SK-N-SH (cell line): ENCODE data around the gene MACROD2.

ENCODE experiments used
- CHD2 ChIP-seq: fragments of 150-350 bp; IDR thresholded peaks from 2 replicates; pipeline ENCODE4 v1.6.1; 2018; ENCODE audit warnings: low read length; ENCODE audit not compliant: partially characterized antibody
- CTCF ChIP-seq: fragments of 200-600 bp; sonication (generic); IDR thresholded peaks from 2 replicates; pipeline ENCODE4 v1.6.1; 2017; ENCODE audit warnings: antibody characterized with exemption, mild to moderate bottlenecking, moderate library complexity
- ELF1 ChIP-seq: IDR thresholded peaks from 2 replicates; pipeline ENCODE4 v1.4.0; 2012
- EP300 ChIP-seq, 2 experiments: IDR thresholded peaks; 2 replicates each; pipeline versions ENCODE4 v1.4.0 to v1.6.1; 2012; ENCODE audit warnings: borderline replicate concordance in 1 of 2, low read depth in 1 of 2, low read length in 1 of 2
- EZH2phosphoT487 ChIP-seq: fragments of 200-600 bp; sonication (generic); IDR thresholded peaks from 2 replicates; pipeline ENCODE4 v1.6.1; 2017; ENCODE audit warnings: low read depth, mixed run types, mild to moderate bottlenecking, antibody characterized with exemption, moderate library complexity, borderline replicate concordance
- GATA2 ChIP-seq: sonication (generic); formaldehyde crosslinking; IDR thresholded peaks from 2 replicates; pipeline ENCODE4 v1.5.0; 2020; ENCODE audit warnings: mild to moderate bottlenecking, missing genetic modification reagents
- POLR2AphosphoS5 ChIP-seq: IDR thresholded peaks from 2 replicates; pipeline ENCODE4 v1.6.1; 2012; ENCODE audit warnings: low read depth, low read length
- RAD21 ChIP-seq: IDR thresholded peaks from 2 replicates; pipeline ENCODE4 v1.6.1; 2012; ENCODE audit warnings: mild to moderate bottlenecking, low read length
- RCOR1 ChIP-seq: fragments of 150-350 bp; IDR thresholded peaks from 2 replicates; pipeline ENCODE4 v1.6.1; 2017; ENCODE audit warnings: antibody characterized with exemption, low read length
- TAF1 ChIP-seq: IDR thresholded peaks from 2 replicates; pipeline ENCODE4 v1.6.1; 2012; ENCODE audit warnings: low read depth, mild to moderate bottlenecking, low read length, moderate library complexity, borderline replicate concordance
- TEAD4 ChIP-seq: IDR thresholded peaks from 2 replicates; pipeline ENCODE4 v1.4.0; 2012; ENCODE audit warnings: mild to moderate bottlenecking, borderline replicate concordance; ENCODE audit not compliant: insufficient read depth

GRCh38 chr20:15792855-15793254 is 1797.5 kb downstream of the MACROD2 start:
- TF ChIP-seq ELF1, result no peak
- TF ChIP-seq CTCF, result no peak
- TF ChIP-seq RAD21, result no peak
- no peak for TF ChIP-seq TAF1
- no peak for TF ChIP-seq GATA2
- TF ChIP-seq EP300 (IDR thresholded peaks at IDR 0.05; ENCODE audit: borderline replicate concordance in 1 of 2, low read depth in 1 of 2, low read length in 1 of 2), result no peak
- no peak for TF ChIP-seq RCOR1
- no peak for TF ChIP-seq TEAD4
- TF ChIP-seq POLR2AphosphoS5, result no peak
- no peak for TF ChIP-seq EZH2phosphoT487
- TF ChIP-seq CHD2, result no peak
